Neural crest cell (in vitro differentiated cells): Measurements from ENCODE around the gene BMP7. TPM values are rescaled to one million over a fixed set of nuclear protein-coding genes. Genes with fewer than 3 reads are reported as not detected.
"Not testable (repeated sequence)": the region's sequence is repeated elsewhere in the genome, so short reads cannot be mapped to it uniquely, and the experiment has no call there.

ENCODE experiments used
- DNase-seq: peaks from one replicate; pipeline ENCODE4 v3.0.0; 2021; ENCODE audit warnings: low read depth, mixed read lengths, low spot score
- H3K27ac Mint-ChIP-seq: one replicate; pipeline ENCODE4 v1.8.0; 2021; ENCODE audit warnings: mild to moderate bottlenecking, mixed read lengths; ENCODE audit not compliant: unreplicated experiment
- H3K27me3 Mint-ChIP-seq: 2 replicates; pipeline ENCODE4 v1.8.0; 2021; ENCODE audit warnings: low read depth, mild to moderate bottlenecking, mixed read lengths
- H3K36me3 Mint-ChIP-seq: 2 replicates; pipeline ENCODE4 v1.8.0; 2021; ENCODE audit warnings: low read depth, mild to moderate bottlenecking, mixed read lengths
- H3K4me1 Mint-ChIP-seq: 2 replicates; pipeline ENCODE4 v1.8.0; 2021; ENCODE audit warnings: mixed read lengths
- H3K4me3 Mint-ChIP-seq: one replicate; pipeline ENCODE4 v1.8.0; 2021; ENCODE audit warnings: mild to moderate bottlenecking, mixed read lengths
- H3K9me3 Mint-ChIP-seq: 2 replicates; pipeline ENCODE4 v1.8.0; 2021; ENCODE audit warnings: mixed read lengths
- total RNA-seq: library from RNA; stranded (reverse); gene quantifications from 2 replicates; pipeline ENCODE4 v1.2.1, GENCODE V29; 2021
- TF ChIP-seq, protein P1 (sequence below): fragments of 200-600 bp; sonication (generic); conservative IDR thresholded peaks from 2 replicates; pipeline ENCODE4 v1.5.0; 2021; ENCODE audit warnings: antibody characterized with exemption, mild to moderate bottlenecking

BMP7 gene
- total RNA-seq, 1 donor from 2014 or later: 13.8 TPM

DNA sequence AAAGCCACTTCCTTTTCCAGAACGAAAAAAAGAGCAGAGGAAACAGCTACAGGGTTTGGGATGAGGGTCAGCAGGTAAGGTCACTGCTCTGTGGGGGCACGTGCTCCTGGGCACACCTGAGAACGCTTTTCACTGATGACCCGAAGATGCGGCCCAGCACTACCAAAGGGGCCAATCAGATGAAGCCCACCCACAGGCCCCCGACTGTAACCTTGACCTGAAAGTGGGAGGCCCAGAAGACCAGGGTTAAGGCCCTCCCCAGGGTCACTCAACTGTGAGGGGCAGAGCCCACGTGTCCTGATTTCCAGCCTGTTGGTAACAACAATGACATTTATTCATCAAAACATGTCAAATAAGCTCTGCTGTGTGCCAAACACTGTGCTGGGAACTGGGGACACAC lies 108.0 kb downstream of the BMP7 start:
- H3K27me3 Mint-ChIP-seq: no peaks in the 10 kb centered on the region
- no peaks in the 10 kb centered on the region for H3K36me3 Mint-ChIP-seq
- no peak overlapping the region for H3K4me3 Mint-ChIP-seq
- peaks cover 4% of the 10 kb centered on the region for H3K4me1 Mint-ChIP-seq
- no peak overlapping the region for H3K27ac Mint-ChIP-seq
- DNase-seq: no peak
- H3K9me3 Mint-ChIP-seq: no peaks in the 10 kb centered on the region
- TF ChIP-seq, protein P1, sequence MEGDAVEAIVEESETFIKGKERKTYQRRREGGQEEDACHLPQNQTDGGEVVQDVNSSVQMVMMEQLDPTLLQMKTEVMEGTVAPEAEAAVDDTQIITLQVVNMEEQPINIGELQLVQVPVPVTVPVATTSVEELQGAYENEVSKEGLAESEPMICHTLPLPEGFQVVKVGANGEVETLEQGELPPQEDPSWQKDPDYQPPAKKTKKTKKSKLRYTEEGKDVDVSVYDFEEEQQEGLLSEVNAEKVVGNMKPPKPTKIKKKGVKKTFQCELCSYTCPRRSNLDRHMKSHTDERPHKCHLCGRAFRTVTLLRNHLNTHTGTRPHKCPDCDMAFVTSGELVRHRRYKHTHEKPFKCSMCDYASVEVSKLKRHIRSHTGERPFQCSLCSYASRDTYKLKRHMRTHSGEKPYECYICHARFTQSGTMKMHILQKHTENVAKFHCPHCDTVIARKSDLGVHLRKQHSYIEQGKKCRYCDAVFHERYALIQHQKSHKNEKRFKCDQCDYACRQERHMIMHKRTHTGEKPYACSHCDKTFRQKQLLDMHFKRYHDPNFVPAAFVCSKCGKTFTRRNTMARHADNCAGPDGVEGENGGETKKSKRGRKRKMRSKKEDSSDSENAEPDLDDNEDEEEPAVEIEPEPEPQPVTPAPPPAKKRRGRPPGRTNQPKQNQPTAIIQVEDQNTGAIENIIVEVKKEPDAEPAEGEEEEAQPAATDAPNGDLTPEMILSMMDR: no peak

DNA sequence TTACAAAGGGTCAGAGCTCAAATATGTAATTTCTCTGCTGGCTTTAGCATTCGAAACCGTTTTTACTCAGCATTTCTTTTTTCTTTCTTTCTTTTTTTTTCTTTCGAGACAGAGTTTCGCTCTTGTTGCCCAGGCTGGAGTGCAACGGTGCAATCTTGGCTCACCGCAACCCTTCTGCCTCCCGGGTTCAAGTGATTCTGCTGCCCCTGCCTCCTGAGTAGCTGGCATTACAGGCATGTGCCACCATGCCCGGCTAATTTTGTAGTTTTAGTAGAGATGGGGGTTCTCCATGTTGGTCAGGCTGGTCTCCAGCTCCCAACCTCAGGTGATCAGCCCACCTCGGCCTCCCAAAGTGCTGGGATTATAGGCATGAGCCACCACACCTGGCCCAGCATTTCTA lies 108.7 kb downstream of the BMP7 start:
- not testable (repeated sequence) for H3K27ac Mint-ChIP-seq, H3K27me3 Mint-ChIP-seq, H3K4me1 Mint-ChIP-seq, H3K4me3 Mint-ChIP-seq, H3K36me3 Mint-ChIP-seq, DNase-seq, H3K9me3 Mint-ChIP-seq

DNA sequence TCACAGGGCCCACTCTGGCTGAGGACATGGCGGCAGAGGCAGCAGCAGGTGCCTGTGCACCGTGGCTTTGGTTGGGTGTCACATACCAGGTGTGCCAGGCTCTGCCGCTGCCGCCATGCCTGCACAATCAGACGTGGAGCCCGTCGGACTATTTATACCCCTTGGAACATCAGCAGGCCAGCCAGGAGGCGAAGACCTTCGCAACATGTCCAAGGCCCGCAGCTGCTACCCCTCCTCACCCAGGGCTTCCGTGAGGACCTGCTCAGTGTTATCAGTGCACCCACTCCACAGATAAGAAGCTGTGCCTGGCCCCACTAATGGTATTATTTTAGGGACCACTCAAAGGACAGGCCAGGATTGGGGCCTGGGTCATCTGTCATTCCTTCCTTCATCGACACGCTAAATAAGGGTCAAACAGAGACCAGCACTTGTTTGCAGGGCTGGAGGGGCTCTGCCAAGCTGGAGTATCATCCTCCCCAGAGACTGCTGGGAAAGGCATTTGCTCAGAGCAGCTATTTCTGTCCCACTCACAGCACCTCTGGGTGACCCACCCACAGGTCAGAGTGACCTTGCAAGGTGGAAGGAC lies 109.2 kb downstream of the BMP7 start:
- Mint-ChIP-seq H3K4me1 (peaks cover 4% of the 10 kb centered on the region), H3K36me3 (no peaks in the 10 kb centered on the region), H3K4me3 (no peak overlapping the region), H3K9me3 (no peaks in the 10 kb centered on the region), H3K27me3 (no peaks in the 10 kb centered on the region), H3K27ac (no peak overlapping the region)
- DNase-seq: no peak
- TF ChIP-seq, protein P1: no peak

DNA sequence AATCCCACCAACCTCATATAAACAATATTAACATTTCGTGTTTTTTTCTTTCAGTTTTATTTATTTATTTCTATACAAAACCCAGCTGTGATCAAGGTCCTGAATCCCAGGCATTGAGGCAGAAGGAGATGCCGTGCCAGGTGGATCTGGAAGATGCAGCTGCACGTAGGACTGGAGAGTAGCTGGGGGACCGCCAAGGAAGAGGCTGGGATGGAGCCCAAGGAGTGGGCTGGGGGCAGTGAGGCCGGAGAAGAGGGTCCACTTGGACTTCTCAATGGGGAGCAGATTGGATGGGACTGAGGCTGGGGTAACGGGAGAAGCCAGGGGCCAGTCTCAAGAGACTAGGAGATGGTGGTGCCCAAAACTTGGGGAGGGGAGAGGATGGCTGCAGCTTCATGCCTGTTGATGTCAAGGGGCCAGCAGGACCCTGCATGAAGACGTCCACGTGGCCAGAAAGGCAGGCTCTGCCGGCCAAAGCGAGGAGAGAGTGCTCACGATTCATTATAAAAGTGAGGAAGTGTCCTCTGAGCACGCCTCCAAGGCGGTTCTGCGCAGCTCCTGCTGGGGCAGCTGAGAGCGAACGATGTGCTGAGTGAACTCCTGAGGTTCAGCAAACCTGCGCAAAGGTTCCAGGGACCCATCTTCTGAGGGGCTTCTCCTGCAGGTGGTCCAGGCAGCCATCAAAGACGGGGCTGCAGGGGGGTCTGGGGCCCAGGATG lies 110.3 kb downstream of the BMP7 start:
- TF ChIP-seq, protein P1: no peak
- DNase-seq: no peak
- Mint-ChIP-seq H3K9me3 (no peaks in the 10 kb centered on the region), H3K27me3 (no peaks in the 10 kb centered on the region), H3K4me1 (peaks cover 4% of the 10 kb centered on the region), H3K36me3 (no peaks in the 10 kb centered on the region), H3K4me3 (no peak overlapping the region), H3K27ac (no peak overlapping the region)

DNA sequence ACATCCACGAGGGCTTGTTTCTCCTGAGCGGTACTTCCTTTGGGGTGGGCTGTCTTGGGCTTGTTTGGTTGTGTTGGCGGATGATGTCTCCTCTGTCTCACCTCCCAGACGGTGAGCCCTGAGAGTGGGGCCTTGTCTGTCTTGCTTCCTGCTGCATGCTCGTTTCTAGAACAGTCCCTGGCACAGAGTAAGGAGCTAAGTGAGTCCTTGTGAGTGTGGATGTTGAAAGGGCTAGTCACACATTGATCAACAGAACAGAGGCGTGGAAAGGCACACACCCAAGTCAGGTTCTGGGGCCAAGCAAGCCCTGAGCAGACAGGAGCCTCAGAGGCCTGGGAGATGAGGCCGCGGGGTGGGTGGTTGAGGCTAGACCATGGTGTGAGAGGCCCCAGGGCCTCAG lies 111.0 kb downstream of the BMP7 start:
- Mint-ChIP-seq H3K9me3 (no peaks in the 10 kb centered on the region), H3K4me3 (no peak overlapping the region), H3K4me1 (peaks cover 4% of the 10 kb centered on the region), H3K27ac (no peak overlapping the region), H3K27me3 (no peaks in the 10 kb centered on the region), H3K36me3 (no peaks in the 10 kb centered on the region)
- TF ChIP-seq, protein P1: no peak
- no peak for DNase-seq

DNA sequence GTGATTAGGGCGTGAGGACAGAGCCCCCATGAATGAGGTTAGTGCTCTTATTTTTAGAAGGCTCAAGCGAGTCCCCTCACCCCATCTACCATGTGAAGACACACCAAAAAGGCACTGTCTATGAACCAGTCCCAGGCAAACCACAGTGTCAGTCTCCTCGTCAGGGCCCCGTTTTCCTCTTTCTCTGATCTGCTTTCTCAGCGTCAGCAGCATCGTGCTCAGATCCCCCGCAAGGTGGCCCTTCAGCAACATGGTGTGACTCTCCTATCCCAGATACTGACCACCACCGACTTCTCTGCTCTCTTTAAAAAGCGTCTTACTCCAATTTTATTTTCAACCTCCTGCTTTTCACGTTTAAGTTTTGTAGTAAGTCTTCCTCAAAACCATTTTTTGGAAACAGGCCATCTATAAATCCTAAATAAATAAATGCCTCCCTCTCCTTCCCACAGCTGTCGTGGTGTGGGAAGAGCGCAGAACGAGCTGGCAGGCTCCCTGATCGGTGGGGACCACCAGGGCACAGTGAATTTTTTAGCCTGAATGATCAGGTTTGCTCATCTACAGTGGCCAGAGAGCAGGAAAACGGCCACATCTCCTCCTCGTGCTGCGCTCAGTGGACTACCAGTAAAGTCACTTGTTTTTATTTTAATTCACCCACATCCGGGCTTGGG lies 113.1 kb downstream of the BMP7 start:
- H3K4me1 Mint-ChIP-seq: peaks cover 3% of the 10 kb centered on the region
- no peaks in the 10 kb centered on the region for H3K36me3 Mint-ChIP-seq
- no peak overlapping the region for H3K27ac Mint-ChIP-seq

More for the DNA sequence above, 113.1 kb downstream of the BMP7 start:
- H3K9me3 Mint-ChIP-seq: no peaks in the 10 kb centered on the region
- TF ChIP-seq, protein P1: no peak
- DNase-seq: no peak
- H3K4me3 Mint-ChIP-seq: no peak overlapping the region
- H3K27me3 Mint-ChIP-seq: no peaks in the 10 kb centered on the region
